ENCODE measurements around the gene PRKCB. TPM values are rescaled to one million over a fixed set of nuclear protein-coding genes. Genes with fewer than 3 reads are reported as not detected.

PRKCB gene
- total RNA-seq, 2 experiments from 2014 or later = 21.0 to 51.6 TPM

GRCh38 chr16:24077292-24077691 lies 241.5 kb downstream of the PRKCB start:
- TF ChIP-seq EZH2phosphoT487 (IDR thresholded peaks at IDR 0.05; ENCODE audit: borderline replicate concordance, low read depth, low read length) = no peak
- ChIA-PET CTCF (ENCODE audit: unreplicated experiment) (no interaction called here), POLR2A (interaction anchor here (0.8 kb wide), 1 partner anchor 11 kb away, joined by 5 read pairs; no protein-coding TSS in a partner anchor)
- H3K79me2 ChIP-seq (ENCODE audit: insufficient read depth, low read depth, low read length) = no peaks in the 10 kb centered on the region
- no peak for DNase-seq (ENCODE audit: low spot score)
- BruUV-seq (replicated peaks) = no TSS peak
- H3K9me3 ChIP-seq (ENCODE audit: low read length) = no peaks in the 10 kb centered on the region
- no peak overlapping the region for H3K4me2 ChIP-seq (ENCODE audit: low read length)
- intact Hi-C loops (cut with micrococcal nuclease; ENCODE audit: unreplicated experiment) = no loop called here
- no peaks in the 10 kb centered on the region for H3K36me3 ChIP-seq (ENCODE audit: insufficient read depth, low read length)
- H2AFZ ChIP-seq (ENCODE audit: low read length) = no peak overlapping the region
- no peaks in the 10 kb centered on the region for H4K20me1 ChIP-seq (ENCODE audit: insufficient read depth, low read length)
- H3K9me2 ChIP-seq (ENCODE audit: insufficient read depth, low read length) = no peaks in the 10 kb centered on the region
- H3K4me3 ChIP-seq (ENCODE audit: low read depth, low read length, poor library complexity, severe bottlenecking) = no peak overlapping the region
- peaks cover 38% of the 10 kb centered on the region for H3K4me1 ChIP-seq (ENCODE audit: insufficient read depth, low read length, poor library complexity, severe bottlenecking)
- no peak overlapping the region for H3K27ac ChIP-seq (ENCODE audit: low read depth, low read length, poor library complexity, severe bottlenecking)

DNA sequence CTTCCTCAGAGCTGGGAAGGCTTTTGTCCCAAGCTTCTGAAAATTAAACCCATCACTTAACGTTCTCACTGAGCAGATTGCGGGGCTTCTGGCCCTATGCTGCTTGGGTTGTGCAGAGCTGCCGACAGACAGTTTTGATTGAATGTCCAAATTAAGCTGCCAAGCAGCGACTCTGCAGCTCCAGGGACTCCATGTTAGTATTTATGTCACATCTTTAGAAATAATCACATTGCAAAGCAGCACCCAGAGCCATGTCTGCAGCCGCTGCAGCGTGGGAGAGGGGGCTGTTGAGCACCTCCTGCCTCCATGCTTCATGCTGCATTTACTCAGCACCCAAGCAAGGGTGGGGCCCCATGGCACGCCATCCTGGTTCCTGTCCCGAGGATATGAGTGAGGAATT lies 242.2 kb downstream of the PRKCB start:
- H4K20me1 ChIP-seq (ENCODE audit: insufficient read depth, low read length) = no peaks in the 10 kb centered on the region
- H3K9me3 ChIP-seq (ENCODE audit: low read length) = no peaks in the 10 kb centered on the region
- H3K4me1 ChIP-seq (ENCODE audit: insufficient read depth, low read length, poor library complexity, severe bottlenecking) = peaks cover 31% of the 10 kb centered on the region
- ChIA-PET CTCF (ENCODE audit: unreplicated experiment) (no interaction called here), POLR2A (no interaction called here)
- H3K36me3 ChIP-seq (ENCODE audit: insufficient read depth, low read length) = no peaks in the 10 kb centered on the region
- intact Hi-C loops (cut with micrococcal nuclease; ENCODE audit: unreplicated experiment) = no loop called here
- no peak overlapping the region for H3K4me3 ChIP-seq (ENCODE audit: low read depth, low read length, poor library complexity, severe bottlenecking)
- H3K79me2 ChIP-seq (ENCODE audit: insufficient read depth, low read depth, low read length) = no peaks in the 10 kb centered on the region
- DNase-seq (ENCODE audit: low spot score) = no peak
- H3K9me2 ChIP-seq (ENCODE audit: insufficient read depth, low read length) = no peaks in the 10 kb centered on the region
- no peak overlapping the region for H3K27ac ChIP-seq (ENCODE audit: low read depth, low read length, poor library complexity, severe bottlenecking)
- BruUV-seq (replicated peaks) = no TSS peak
- no peak overlapping the region for H2AFZ ChIP-seq (ENCODE audit: low read length)
- no peak for TF ChIP-seq EZH2phosphoT487 (IDR thresholded peaks at IDR 0.05; ENCODE audit: borderline replicate concordance, low read depth, low read length)
- TF ChIP-seq, protein P1, sequence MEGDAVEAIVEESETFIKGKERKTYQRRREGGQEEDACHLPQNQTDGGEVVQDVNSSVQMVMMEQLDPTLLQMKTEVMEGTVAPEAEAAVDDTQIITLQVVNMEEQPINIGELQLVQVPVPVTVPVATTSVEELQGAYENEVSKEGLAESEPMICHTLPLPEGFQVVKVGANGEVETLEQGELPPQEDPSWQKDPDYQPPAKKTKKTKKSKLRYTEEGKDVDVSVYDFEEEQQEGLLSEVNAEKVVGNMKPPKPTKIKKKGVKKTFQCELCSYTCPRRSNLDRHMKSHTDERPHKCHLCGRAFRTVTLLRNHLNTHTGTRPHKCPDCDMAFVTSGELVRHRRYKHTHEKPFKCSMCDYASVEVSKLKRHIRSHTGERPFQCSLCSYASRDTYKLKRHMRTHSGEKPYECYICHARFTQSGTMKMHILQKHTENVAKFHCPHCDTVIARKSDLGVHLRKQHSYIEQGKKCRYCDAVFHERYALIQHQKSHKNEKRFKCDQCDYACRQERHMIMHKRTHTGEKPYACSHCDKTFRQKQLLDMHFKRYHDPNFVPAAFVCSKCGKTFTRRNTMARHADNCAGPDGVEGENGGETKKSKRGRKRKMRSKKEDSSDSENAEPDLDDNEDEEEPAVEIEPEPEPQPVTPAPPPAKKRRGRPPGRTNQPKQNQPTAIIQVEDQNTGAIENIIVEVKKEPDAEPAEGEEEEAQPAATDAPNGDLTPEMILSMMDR (conservative IDR thresholded peaks at IDR 0.05; ENCODE audit: low read length) = no peak
- H3K4me2 ChIP-seq (ENCODE audit: low read length) = no peak overlapping the region

- Histone ChIP-seq H3K4me2 (ENCODE audit: low read length) (no peak overlapping the region), H3K27ac (ENCODE audit: low read depth, low read length, poor library complexity, severe bottlenecking) (no peak overlapping the region), H3K9me2 (ENCODE audit: insufficient read depth, low read length) (no peaks in the 10 kb centered on the region; the same call in 1 of the 2 replicates), H3K9me3 (ENCODE audit: low read length) (peaks cover 4% of the 10 kb centered on the region; the same call in 1 of the 2 replicates), H2AFZ (ENCODE audit: low read length) (no peak overlapping the region), H3K4me3 (ENCODE audit: low read depth, low read length, poor library complexity, severe bottlenecking) (no peak overlapping the region), H3K4me1 (ENCODE audit: insufficient read depth, low read length, poor library complexity, severe bottlenecking) (no peaks in the 10 kb centered on the region), H4K20me1 (ENCODE audit: insufficient read depth, low read length) (no peaks in the 10 kb centered on the region), H3K79me2 (ENCODE audit: insufficient read depth, low read depth, low read length) (no peaks in the 10 kb centered on the region), H3K36me3 (ENCODE audit: insufficient read depth, low read length) (no peaks in the 10 kb centered on the region)
- no peak for TF ChIP-seq EZH2phosphoT487 (IDR thresholded peaks at IDR 0.05; ENCODE audit: borderline replicate concordance, low read depth, low read length)
- TF ChIP-seq, protein P1 (conservative IDR thresholded peaks at IDR 0.05; ENCODE audit: low read length) = no peak
- no peak for DNase-seq (ENCODE audit: low spot score)
- BruUV-seq (replicated peaks) = no TSS peak
- ChIA-PET POLR2A (no interaction called here), CTCF (ENCODE audit: unreplicated experiment) (no interaction called here)
- intact Hi-C loops (cut with micrococcal nuclease; ENCODE audit: unreplicated experiment) = no loop called here
Observed at GRCh38 chr16:24085666-24086065, 249.9 kb downstream of the PRKCB start.

Measured in OCI-LY7 (cell line).